Caco-2 (cell line): ENCODE results near the gene PRKAR2B. TPM values are rescaled to one million over a fixed set of nuclear protein-coding genes. Genes with fewer than 3 reads are reported as not detected.

Source experiments
- BruUV-seq: library from RNA; stranded (reverse); fragments of 400-500 nt; replicated peaks from 2 replicates; lab custom pipeline; 2021; lab: Mats Ljungman, UMichigan
- CTCF ChIA-PET: fragments of 300-600 bp; sonication (Branson Sonifier 250); formaldehyde crosslinking; loops from one replicate; lab custom pipeline; 2022; ENCODE audit warnings: antibody characterized with exemption; lab: Charles Lee
- POLR2A ChIA-PET: fragments of 300-600 bp; sonication (Branson Sonifier 250); formaldehyde crosslinking; loops from one replicate; lab custom pipeline; 2022; ENCODE audit warnings: antibody characterized with exemption; lab: Charles Lee
- DNase-seq, 2 experiments: peaks; one replicate each; pipeline versions ENCODE4 v3.0.0 to v3.0.0-alpha.2; 2020 to 2022
- H3K27me3 ChIP-seq: replicated peaks from 2 replicates; pipeline ENCODE4 v1.6.0; 2011; ENCODE audit warnings: low read length; ENCODE audit not compliant: control insufficient read depth, insufficient read depth
- H3K36me3 ChIP-seq: 2 replicates; pipeline ENCODE4 v1.5.1; 2011; ENCODE audit warnings: low read length; ENCODE audit not compliant: control insufficient read depth, insufficient read depth
- H3K4me1 ChIP-seq: fragments of 250-450 bp; sonication (Bioruptor Pico); 2 replicates; pipeline ENCODE4 v1.5.1; 2020; ENCODE audit warnings: mild to moderate bottlenecking
- H3K4me3 ChIP-seq: 2 replicates; pipeline ENCODE4 v1.5.1; 2011; ENCODE audit warnings: low read depth, mild to moderate bottlenecking, control low read depth, low read length
- H3K9me3 ChIP-seq: fragments of 250-450 bp; sonication (Bioruptor Pico); 2 replicates; pipeline ENCODE4 v1.5.1; 2020; ENCODE audit warnings: mild to moderate bottlenecking, moderate library complexity
- H3K27ac Mint-ChIP-seq: one replicate; pipeline ENCODE4 v1.8.0; 2022; ENCODE audit warnings: mixed read lengths; ENCODE audit not compliant: unreplicated experiment
- H3K27me3 Mint-ChIP-seq: one replicate; pipeline ENCODE4 v1.8.0; 2022; ENCODE audit warnings: mixed read lengths; ENCODE audit not compliant: insufficient read depth, unreplicated experiment
- H3K36me3 Mint-ChIP-seq: one replicate; pipeline ENCODE4 v1.8.0; 2022; ENCODE audit warnings: mild to moderate bottlenecking, mixed read lengths; ENCODE audit not compliant: insufficient read depth, unreplicated experiment
- H3K4me1 Mint-ChIP-seq: one replicate; pipeline ENCODE4 v1.8.0; 2022; ENCODE audit warnings: low read depth, mixed read lengths; ENCODE audit not compliant: unreplicated experiment
- H3K4me3 Mint-ChIP-seq: one replicate; pipeline ENCODE4 v1.8.0; 2022; ENCODE audit warnings: mild to moderate bottlenecking, moderate library complexity, mixed read lengths; ENCODE audit not compliant: unreplicated experiment
- H3K9me3 Mint-ChIP-seq: one replicate; pipeline ENCODE4 v1.8.0; 2022; ENCODE audit warnings: mixed read lengths; ENCODE audit not compliant: unreplicated experiment
- CTCF ChIP-seq, 2 experiments: fragments of 200-600 bp in 1 of 2; IDR thresholded peaks; 1 replicate in 1 of 2; 2 replicates in 1 of 2; pipeline versions ENCODE4 v1.5.1 to v1.8.0; 2011 to 2022; ENCODE audit warnings: antibody characterized with exemption in 1 of 2, control low read depth in 1 of 2, inconsistent platforms in 1 of 2, low read depth in 1 of 2, low read length in 1 of 2, mild to moderate bottlenecking in 1 of 2, moderate library complexity in 1 of 2; ENCODE audit not compliant: insufficient read depth in 1 of 2, severe bottlenecking in 1 of 2, unreplicated experiment in 1 of 2
- intact Hi-C: fragments of 100-400 bp; cut with micrococcal nuclease; formaldehyde crosslinking; loops from one replicate; pipeline ENCODE4 v1.10.0; 2022; ENCODE audit not compliant: unreplicated experiment
- total RNA-seq: library from RNA; stranded (reverse); gene quantifications from 2 replicates; pipeline ENCODE4 v1.2.3, GENCODE V29; 2022

PRKAR2B gene
- total RNA-seq, 1 experiment from 2014 or later, result 0.07 TPM

- Mint-ChIP-seq H3K4me3 (no peak overlapping the region), H3K9me3 (no peaks in the 10 kb centered on the region), H3K36me3 (no peaks in the 10 kb centered on the region), H3K4me1 (no peaks in the 10 kb centered on the region), H3K27ac (no peak overlapping the region), H3K27me3 (peaks cover 10% of the 10 kb centered on the region)
- BruUV-seq, result no TSS peak
- Histone ChIP-seq H3K4me3 (no peak overlapping the region), H3K36me3 (no peaks in the 10 kb centered on the region), H3K4me1 (no peaks in the 10 kb centered on the region), H3K27me3 (no peaks in the 10 kb centered on the region), H3K9me3 (no peaks in the 10 kb centered on the region)
- POLR2A ChIA-PET, result interaction anchor here (0.5 to 0.6 kb wide), 2 partner anchors 59 to 184 kb away, joined by 3 to 4 read pairs; no protein-coding TSS in a partner anchor
- TF ChIP-seq CTCF (IDR thresholded peaks at IDR 0.05; ENCODE audit: insufficient read depth in 1 of 2, low read depth in 1 of 2, low read length in 1 of 2, severe bottlenecking in 1 of 2, unreplicated experiment in 1 of 2), result no peak
- CTCF ChIA-PET, result no interaction called here
- no peak for DNase-seq
- intact Hi-C loops, result no loop called here
These were observed 64.4 kb downstream of the PRKAR2B start for GRCh38 chr7:107108793-107109371.

- no peaks in the 10 kb centered on the region for H3K36me3 ChIP-seq
- POLR2A ChIA-PET, result no interaction called here
- intact Hi-C loops, result no loop called here
These were observed 65.5 kb downstream of the PRKAR2B start for GRCh38 chr7:107109955-107110354.

DNA sequence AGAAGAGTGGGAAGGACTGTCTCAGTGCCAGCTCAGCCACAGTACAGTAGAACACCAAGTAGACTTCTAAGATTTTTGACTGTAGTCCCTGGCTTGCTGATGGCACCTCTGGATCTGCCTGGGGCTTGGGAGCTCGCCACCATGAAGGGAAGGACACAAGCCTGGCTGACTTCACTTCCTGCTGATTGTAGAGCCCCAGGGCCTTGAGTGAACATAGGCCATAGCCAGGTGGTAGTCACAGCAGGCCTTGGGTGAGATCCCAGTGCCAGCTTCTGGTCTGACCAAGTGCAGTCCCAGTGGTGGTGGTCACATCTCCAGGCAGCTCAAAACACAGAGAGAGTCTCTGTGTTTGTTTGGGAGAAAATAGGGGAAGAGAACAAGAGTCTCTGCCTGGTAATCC lies 66.7 kb downstream of the PRKAR2B start:
- Histone ChIP-seq H3K9me3 (no peaks in the 10 kb centered on the region), H3K4me1 (no peaks in the 10 kb centered on the region), H3K27me3 (no peaks in the 10 kb centered on the region), H3K4me3 (no peak overlapping the region), H3K36me3 (no peaks in the 10 kb centered on the region)
- CTCF ChIA-PET, result no interaction called here
- intact Hi-C loops, result no loop called here
- no peaks in the 10 kb centered on the region for H3K9me3 Mint-ChIP-seq
- TF ChIP-seq CTCF (IDR thresholded peaks at IDR 0.05; ENCODE audit: insufficient read depth in 1 of 2, low read depth in 1 of 2, low read length in 1 of 2, severe bottlenecking in 1 of 2, unreplicated experiment in 1 of 2), result no peak
- H3K36me3 Mint-ChIP-seq, result no peaks in the 10 kb centered on the region
- no TSS peak for BruUV-seq
- H3K27me3 Mint-ChIP-seq, result peaks cover 10% of the 10 kb centered on the region
- no peak overlapping the region for H3K4me3 Mint-ChIP-seq
- H3K4me1 Mint-ChIP-seq, result no peaks in the 10 kb centered on the region
- POLR2A ChIA-PET, result no interaction called here
- H3K27ac Mint-ChIP-seq, result no peak overlapping the region
- no peak for DNase-seq

More at GRCh38 chr7:107109955-107110354, 65.5 kb downstream of the PRKAR2B start:
- H3K4me1 ChIP-seq, result no peaks in the 10 kb centered on the region
- peaks cover 10% of the 10 kb centered on the region for H3K27me3 Mint-ChIP-seq
- BruUV-seq, result no TSS peak
- H3K27me3 ChIP-seq, result no peaks in the 10 kb centered on the region
- no peak for TF ChIP-seq CTCF (IDR thresholded peaks at IDR 0.05; ENCODE audit: insufficient read depth in 1 of 2, low read depth in 1 of 2, low read length in 1 of 2, severe bottlenecking in 1 of 2, unreplicated experiment in 1 of 2)
- CTCF ChIA-PET, result no interaction called here
- no peak for DNase-seq
- no peaks in the 10 kb centered on the region for H3K4me1 Mint-ChIP-seq
- no peak overlapping the region for H3K4me3 Mint-ChIP-seq
- H3K27ac Mint-ChIP-seq, result no peak overlapping the region
- no peak overlapping the region for H3K4me3 ChIP-seq
- H3K9me3 Mint-ChIP-seq, result no peaks in the 10 kb centered on the region
- H3K9me3 ChIP-seq, result no peaks in the 10 kb centered on the region
- H3K36me3 Mint-ChIP-seq, result no peaks in the 10 kb centered on the region
